SK-N-SH (cell line): ENCODE results near the gene PRKACB. TPM values are rescaled to one million over a fixed set of nuclear protein-coding genes. Genes with fewer than 3 reads are reported as not detected.

ENCODE experiments used
- CTCF ChIA-PET: fragments of 300-600, 350-600 bp; formaldehyde crosslinking; extraction: SDS; loops from one replicate; lab custom pipeline; 2021; lab: Yijun Ruan, JAX
- POLR2A ChIA-PET: fragments of 350-600 bp; sonication (Branson Sonifier 250); formaldehyde crosslinking; extraction: SDS; loops from one replicate; lab custom pipeline; 2020; ENCODE audit warnings: antibody characterized with exemption, inconsistent platforms; lab: Yijun Ruan, JAX
- DNase-seq: peaks from one replicate; pipeline ENCODE4 v3.0.0; 2012
- H2AFZ ChIP-seq: fragments of 200-600 bp; sonication (generic); 2 replicates; pipeline ENCODE4 v1.8.1; 2016; ENCODE audit warnings: antibody characterized with exemption, mild to moderate bottlenecking, low read depth
- H3F3A ChIP-seq: fragments of 200-600 bp; sonication (generic); replicated peaks from 2 replicates; pipeline ENCODE3; 2016; ENCODE audit warnings: antibody characterized with exemption, mild to moderate bottlenecking; ENCODE audit not compliant: insufficient read depth
- H3K27ac ChIP-seq, 2 experiments: fragments of 200-500 bp in 1 of 2; fragments of 200-600 bp in 1 of 2; sonication (Bioruptor generic) in 1 of 2; sonication (generic), shearing (Covaris generic) in 1 of 2; 2 replicates each; pipeline versions ENCODE4 v1.5.1 to v1.6.1; 2014 to 2016; ENCODE audit warnings: low read depth in 2 of 2, inconsistent platforms in 1 of 2, low read length in 1 of 2, mild to moderate bottlenecking in 1 of 2, mixed read lengths in 1 of 2
- H3K27me3 ChIP-seq: fragments of 200-600 bp; sonication (generic), shearing (Covaris generic); 2 replicates; pipeline ENCODE4 v1.6.1; 2016; ENCODE audit warnings: mixed run types; ENCODE audit not compliant: insufficient read depth
- H3K36me3 ChIP-seq, 2 experiments: fragments of 200-500 bp in 1 of 2; fragments of 200-600 bp in 1 of 2; sonication (Bioruptor generic) in 1 of 2; sonication (generic) in 1 of 2; replicated peaks in 1 of 2; 2 replicates each; pipeline versions ENCODE3 to v1.5.1; 2014 to 2016; ENCODE audit warnings: low read length in 1 of 2, mild to moderate bottlenecking in 1 of 2; ENCODE audit not compliant: insufficient read depth in 2 of 2, control insufficient read depth in 1 of 2
- H3K4me1 ChIP-seq, 2 experiments: fragments of 200-500 bp in 1 of 2; fragments of 200-600 bp in 1 of 2; sonication (Bioruptor generic) in 1 of 2; sonication (generic), shearing (Covaris generic) in 1 of 2; 2 replicates each; pipeline versions ENCODE4 v1.5.1 to v1.6.1; 2014 to 2016; ENCODE audit warnings: low read depth in 1 of 2, low read length in 1 of 2, mixed run types in 1 of 2; ENCODE audit not compliant: insufficient read depth in 2 of 2, control insufficient read depth in 1 of 2
- H3K4me2 ChIP-seq: fragments of 200-600 bp; sonication (generic), shearing (Covaris generic); 2 replicates; pipeline ENCODE4 v1.6.1; 2017; ENCODE audit warnings: mixed run types
- H3K4me3 ChIP-seq, 2 experiments: fragments of 200-500 bp in 1 of 2; fragments of 200-600 bp in 1 of 2; sonication (Bioruptor generic) in 1 of 2; sonication (generic), shearing (Covaris generic) in 1 of 2; 2 replicates each; pipeline versions ENCODE4 v1.5.1 to v1.8.1; 2014 to 2016; ENCODE audit warnings: low read depth in 2 of 2, inconsistent platforms in 1 of 2, low read length in 1 of 2, mild to moderate bottlenecking in 1 of 2, mixed read lengths in 1 of 2, moderate library complexity in 1 of 2
- H3K79me2 ChIP-seq: fragments of 200-600 bp; sonication (generic); 2 replicates; pipeline ENCODE4 v1.8.1; 2017; ENCODE audit warnings: mild to moderate bottlenecking; ENCODE audit not compliant: insufficient read depth
- H3K9ac ChIP-seq: fragments of 200-600 bp; sonication (generic); 2 replicates; pipeline ENCODE4 v1.6.1; 2017; ENCODE audit warnings: mixed run types
- H3K9me2 ChIP-seq: fragments of 200-600 bp; sonication (generic); 2 replicates; pipeline ENCODE4 v1.6.1; 2017; ENCODE audit warnings: mixed run types
- H3K9me3 ChIP-seq: fragments of 200-600 bp; sonication (generic); 2 replicates; pipeline ENCODE4 v1.6.1; 2017; ENCODE audit warnings: mixed run types, mild to moderate bottlenecking, moderate library complexity
- H4K20me1 ChIP-seq: fragments of 200-600 bp; sonication (generic); 2 replicates; pipeline ENCODE4 v1.6.1; 2017; ENCODE audit warnings: mild to moderate bottlenecking, mixed run types; ENCODE audit not compliant: insufficient read depth
- CHD2 ChIP-seq: fragments of 150-350 bp; IDR thresholded peaks from 2 replicates; pipeline ENCODE4 v1.6.1; 2018; ENCODE audit warnings: low read length; ENCODE audit not compliant: partially characterized antibody
- EP300 ChIP-seq, 2 experiments: IDR thresholded peaks; 2 replicates each; pipeline versions ENCODE4 v1.4.0 to v1.6.1; 2012; ENCODE audit warnings: borderline replicate concordance in 1 of 2, low read depth in 1 of 2, low read length in 1 of 2
- EZH2phosphoT487 ChIP-seq: fragments of 200-600 bp; sonication (generic); IDR thresholded peaks from 2 replicates; pipeline ENCODE4 v1.6.1; 2017; ENCODE audit warnings: low read depth, mixed run types, mild to moderate bottlenecking, antibody characterized with exemption, moderate library complexity, borderline replicate concordance
- FOSL2 ChIP-seq: IDR thresholded peaks from 2 replicates; pipeline ENCODE4 v1.4.0; 2012; ENCODE audit warnings: low read depth, mild to moderate bottlenecking, moderate library complexity, borderline replicate concordance
- FOXJ3 ChIP-seq: sonication (generic); formaldehyde crosslinking; IDR thresholded peaks from 2 replicates; pipeline ENCODE4 v1.5.1; 2020; ENCODE audit warnings: mild to moderate bottlenecking, missing genetic modification reagents
- FOXM1 ChIP-seq: IDR thresholded peaks from 2 replicates; pipeline ENCODE4 v1.4.0; 2012; ENCODE audit warnings: low read depth, mild to moderate bottlenecking
- GABPA ChIP-seq: IDR thresholded peaks from 2 replicates; pipeline ENCODE4 v1.4.0; 2012; ENCODE audit warnings: low read depth, mild to moderate bottlenecking
- GATA2 ChIP-seq: sonication (generic); formaldehyde crosslinking; IDR thresholded peaks from 2 replicates; pipeline ENCODE4 v1.5.0; 2020; ENCODE audit warnings: mild to moderate bottlenecking, missing genetic modification reagents
- JUND ChIP-seq: IDR thresholded peaks from 2 replicates; pipeline ENCODE4 v1.4.0; 2012
- NFIC ChIP-seq: IDR thresholded peaks from 2 replicates; pipeline ENCODE4 v1.4.0; 2012; ENCODE audit warnings: borderline replicate concordance
- NRF1 ChIP-seq: IDR thresholded peaks from 2 replicates; pipeline ENCODE4 v1.6.1; 2012; ENCODE audit warnings: low read depth, mild to moderate bottlenecking, low read length
- POLR2AphosphoS5 ChIP-seq: IDR thresholded peaks from 2 replicates; pipeline ENCODE4 v1.6.1; 2012; ENCODE audit warnings: low read depth, low read length
- RCOR1 ChIP-seq: fragments of 150-350 bp; IDR thresholded peaks from 2 replicates; pipeline ENCODE4 v1.6.1; 2017; ENCODE audit warnings: antibody characterized with exemption, low read length
- RFX5 ChIP-seq: IDR thresholded peaks from 2 replicates; pipeline ENCODE4 v1.6.1; 2012; ENCODE audit warnings: mild to moderate bottlenecking, improper control_type of control experiment, low read length
- RXRA ChIP-seq: IDR thresholded peaks from 2 replicates; pipeline ENCODE4 v1.4.0; 2012; ENCODE audit warnings: low read depth, mild to moderate bottlenecking, borderline replicate concordance
- SIN3A ChIP-seq: IDR thresholded peaks from 2 replicates; pipeline ENCODE4 v1.6.1; 2012; ENCODE audit warnings: low read depth, mild to moderate bottlenecking, low read length, moderate library complexity, borderline replicate concordance
- SMC3 ChIP-seq: IDR thresholded peaks from 2 replicates; pipeline ENCODE4 v1.6.1; 2012; ENCODE audit warnings: low read depth, low read length, improper control_type of control experiment
- TEAD4 ChIP-seq: IDR thresholded peaks from 2 replicates; pipeline ENCODE4 v1.4.0; 2012; ENCODE audit warnings: mild to moderate bottlenecking, borderline replicate concordance; ENCODE audit not compliant: insufficient read depth
- USF1 ChIP-seq: IDR thresholded peaks from 2 replicates; pipeline ENCODE4 v1.4.0; 2012; ENCODE audit warnings: low read depth, borderline replicate concordance
- WGBS: methylation state at CpG from one replicate; pipeline ENCODE4 v1.1.6; 2017; ENCODE audit warnings: low lambda C conversion rate; 5-methylcytosine and 5-hydroxymethylcytosine counted together
- polyA plus RNA-seq, 3 experiments: library from polyadenylated mRNA; depleted of rRNA; stranded (reverse); fragments of >200 nt; gene quantifications; 2 replicates each; pipeline ENCODE4 v1.2.3, GENCODE V29; 2012
- TF ChIP-seq, protein P1 (sequence below): IDR thresholded peaks from 2 replicates; pipeline ENCODE4 v1.4.0; 2012; ENCODE audit warnings: low read depth
- TF ChIP-seq, protein P2 (sequence below): IDR thresholded peaks from 2 replicates; pipeline ENCODE4; 2012

Gene PRKACB
- polyA plus RNA-seq, 1 of the 3 experiments (the other 2 are of a cell fraction): 7.5 TPM

GRCh38 chr1:84170171-84170570 lies 26.1 kb downstream of the PRKACB start:
- Histone ChIP-seq H3F3A (peaks cover 15% of the 10 kb centered on the region), H3K79me2 (peaks cover 12% of the 10 kb centered on the region; the same call in 1 of the 2 replicates), H3K27ac (no peak overlapping the region), H3K9me2 (no peaks in the 10 kb centered on the region), H3K4me3 (no peak overlapping the region), H3K4me1 (peaks cover 7 to 19% of the 10 kb centered on the region in 2 experiments; a peak in 3 of 4 replicates), H3K4me2 (no peak overlapping the region)
- no peak for TF ChIP-seq RFX5
- no peak for TF ChIP-seq POLR2AphosphoS5
- no peak for TF ChIP-seq GABPA
- TF ChIP-seq USF1: no peak
- no peak for TF ChIP-seq CHD2
- TF ChIP-seq, all 33 proteins: peak for 0
- ChIA-PET CTCF (interaction anchor here (0.8 to 1.2 kb wide), 3 partner anchors 11 to 29 kb away, joined by 3 to 4 read pairs (median 3); no protein-coding TSS in a partner anchor), POLR2A (no interaction called here)
- no peak for DNase-seq
- Histone ChIP-seq H2AFZ (no peak overlapping the region), H3K9me3 (no peaks in the 10 kb centered on the region), H3K36me3 (no peaks in the 10 kb centered on the region), H3K9ac (no peak overlapping the region), H4K20me1 (no peaks in the 10 kb centered on the region), H3K27me3 (no peaks in the 10 kb centered on the region)
- 56% methylated on average over 1 of the region's 1 CpG for WGBS

- Histone ChIP-seq H3K4me1 (peaks cover 10 to 11% of the 10 kb centered on the region in 2 experiments; a peak in 3 of 4 replicates), H3K27ac (no peak overlapping the region), H3K79me2 (peaks cover under 1% of the 10 kb centered on the region; the same call in 1 of the 2 replicates), H3K9me2 (no peaks in the 10 kb centered on the region), H4K20me1 (no peaks in the 10 kb centered on the region), H3K36me3 (no peaks in the 10 kb centered on the region), H3F3A (peaks cover 15% of the 10 kb centered on the region), H3K9ac (no peak overlapping the region), H2AFZ (no peak overlapping the region), H3K4me2 (no peak overlapping the region), H3K27me3 (no peaks in the 10 kb centered on the region), H3K9me3 (no peaks in the 10 kb centered on the region), H3K4me3 (no peak overlapping the region)
- CTCF ChIA-PET: no interaction called here
- POLR2A ChIA-PET: no interaction called here
- no peak for TF ChIP-seq RXRA
- no peak for TF ChIP-seq TEAD4
- TF ChIP-seq, protein P1, sequence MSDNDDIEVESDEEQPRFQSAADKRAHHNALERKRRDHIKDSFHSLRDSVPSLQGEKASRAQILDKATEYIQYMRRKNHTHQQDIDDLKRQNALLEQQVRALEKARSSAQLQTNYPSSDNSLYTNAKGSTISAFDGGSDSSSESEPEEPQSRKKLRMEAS: no peak
- no peak for TF ChIP-seq RCOR1
- no peak for TF ChIP-seq POLR2AphosphoS5
- no peak for TF ChIP-seq SIN3A
- no peak for TF ChIP-seq FOXM1
- TF ChIP-seq RFX5: no peak
- no peak for TF ChIP-seq SMC3
- no peak for TF ChIP-seq NFIC
- TF ChIP-seq, protein P2, sequence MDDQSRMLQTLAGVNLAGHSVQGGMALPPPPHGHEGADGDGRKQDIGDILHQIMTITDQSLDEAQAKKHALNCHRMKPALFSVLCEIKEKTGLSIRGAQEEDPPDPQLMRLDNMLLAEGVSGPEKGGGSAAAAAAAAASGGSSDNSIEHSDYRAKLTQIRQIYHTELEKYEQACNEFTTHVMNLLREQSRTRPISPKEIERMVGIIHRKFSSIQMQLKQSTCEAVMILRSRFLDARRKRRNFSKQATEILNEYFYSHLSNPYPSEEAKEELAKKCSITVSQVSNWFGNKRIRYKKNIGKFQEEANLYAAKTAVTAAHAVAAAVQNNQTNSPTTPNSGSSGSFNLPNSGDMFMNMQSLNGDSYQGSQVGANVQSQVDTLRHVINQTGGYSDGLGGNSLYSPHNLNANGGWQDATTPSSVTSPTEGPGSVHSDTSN: no peak
- no peak for TF ChIP-seq USF1
- TF ChIP-seq FOSL2: no peak
- TF ChIP-seq GATA2 (CRISPR knock-in tag): no peak
- TF ChIP-seq EZH2phosphoT487: no peak
- TF ChIP-seq EP300 (IDR thresholded peaks at IDR 0.05; ENCODE audit: borderline replicate concordance in 1 of 2, low read depth in 1 of 2, low read length in 1 of 2): no peak
- TF ChIP-seq FOXJ3 (CRISPR knock-in tag): no peak
- no peak for TF ChIP-seq NRF1
- TF ChIP-seq JUND: no peak
- DNase-seq: no peak
- WGBS: 78% methylated on average over 2 of the region's 2 CpGs
Observed at GRCh38 chr1:84171481-84171880, 27.4 kb downstream of the PRKACB start.
